Adrenal gland (tissue), 12 donors: Measurements from ENCODE around the gene MICOS13. TPM values are rescaled to one million over a fixed set of nuclear protein-coding genes. Genes with fewer than 3 reads are reported as not detected.

ENCODE experiments used
- DNase-seq, 7 donors: peaks; one replicate each; pipeline ENCODE4 v3.0.0-alpha.2; 2019 to 2020
- H3K27ac ChIP-seq, 5 donors: fragments of 200-600 bp; sonication (generic) in 4 of 5; 1 replicate in 3 of 5; 2 replicates in 2 of 5; pipeline versions ENCODE4 v1.5.1 to v1.8.0; 2016 to 2020; ENCODE audit warnings: mild to moderate bottlenecking in 1 of 5
- H3K27me3 ChIP-seq: fragments of 200-600 bp; 2 replicates; pipeline ENCODE4 v1.8.0; 2021
- H3K36me3 ChIP-seq, 2 donors: fragments of 200-600 bp; replicated peaks in 1 of 2; 1 replicate in 1 of 2; 2 replicates in 1 of 2; pipeline versions ENCODE4 v1.5.1 to v1.8.0; 2018 to 2022
- H3K4me1 ChIP-seq, 2 donors: fragments of 200-600 bp; replicated peaks in 1 of 2; 1 replicate in 1 of 2; 2 replicates in 1 of 2; pipeline versions ENCODE4 v1.5.1 to v1.8.0; 2018 to 2021
- H3K4me3 ChIP-seq, 4 donors: fragments of 200-600 bp; sonication (generic) in 3 of 4; one replicate each; pipeline ENCODE4 v1.5.1; 2016 to 2018
- H3K9me3 ChIP-seq, 3 donors: fragments of 200-600 bp; sonication (generic) in 1 of 3; replicated peaks in 1 of 3; 1 replicate in 2 of 3; 2 replicates in 1 of 3; pipeline versions ENCODE4 v1.5.1 to v1.8.0; 2016 to 2021
- POLR2A ChIP-seq, 2 donors: fragments of 450-650 bp; IDR thresholded peaks; one replicate each; pipeline ENCODE4 v1.6.1; 2017; ENCODE audit warnings: antibody characterized with exemption in 2 of 2, mild to moderate bottlenecking in 2 of 2, moderate library complexity in 1 of 2
- whole genome bisulfite sequencing, 4 donors: extraction: QIAGEN DNeasy Blood & Tissue Kit in 2 of 4; methylation state at CpG; one replicate each; pipeline versions ENCODE4 v1.1.5 to v1.1.7; 2013 to 2017; 5-methylcytosine and 5-hydroxymethylcytosine counted together
- intact Hi-C, 2 donors: fragments of 100-400 bp; cut with DNase I; formaldehyde crosslinking; loops; one replicate each; pipeline versions ENCODE4 v1.14.1 to v1.15.0; 2022 to 2023
- polyA plus RNA-seq, 3 donors: library from polyadenylated mRNA; stranded (reverse); fragments of 200-250 nt in 2 of 3; fragments of 350-450 nt in 1 of 3; fragmentation: Illumina TruSeq in 1 of 3; extraction: RNeasy Lipid Tissue Mini Kit (QIAGEN cat#74804) in 1 of 3; gene quantifications; one replicate each; pipeline ENCODE4 v1.2.3, GENCODE V29; 2013 to 2014
- total RNA-seq, 9 donors: library from RNA; depleted of rRNA in 4 of 9; stranded (reverse); fragments of >200 nt in 4 of 9; fragments of 120-200 nt in 1 of 9; fragmentation: NEBNext Ultra II Directional in 1 of 9; extraction: Animal tissue kit (Norgen Biotek cat#: 25700) in 1 of 9; gene quantifications; one replicate each; pipeline versions ENCODE4 v1.1.0 to v1.2.4, GENCODE V29; 2013 to 2023
- TF ChIP-seq, protein P1 (sequence below), 6 experiments: fragments of 450-650 bp in 4 of 6; fragments of 200-600 bp in 2 of 6; sonication (generic) in 1 of 6; IDR thresholded peaks; 1 replicate in 5 of 6; 2 replicates in 1 of 6; pipeline versions ENCODE4 v1.5.1 to v1.8.0; 2016 to 2021; ENCODE audit warnings: antibody characterized with exemption in 6 of 6, mild to moderate bottlenecking in 2 of 6, moderate library complexity in 1 of 6
- donor health status: healthy with polysubstance abuse.
- donor health status: Bipolar disorder and iron deficiency.
- donor health status: DM: yes; HTN: yes; CAD: no.
- donor health status: DM: no; HTN: no; CAD: no.
- donor health status: DM: no; HTN: no; CAD: no.
- donor health status: DM: yes; HTN: yes; CAD: no.

The MICOS13 gene
- total and polyA plus RNA-seq, 12 donors, result 23.4 to 211 (median 66.2) TPM

DNA sequence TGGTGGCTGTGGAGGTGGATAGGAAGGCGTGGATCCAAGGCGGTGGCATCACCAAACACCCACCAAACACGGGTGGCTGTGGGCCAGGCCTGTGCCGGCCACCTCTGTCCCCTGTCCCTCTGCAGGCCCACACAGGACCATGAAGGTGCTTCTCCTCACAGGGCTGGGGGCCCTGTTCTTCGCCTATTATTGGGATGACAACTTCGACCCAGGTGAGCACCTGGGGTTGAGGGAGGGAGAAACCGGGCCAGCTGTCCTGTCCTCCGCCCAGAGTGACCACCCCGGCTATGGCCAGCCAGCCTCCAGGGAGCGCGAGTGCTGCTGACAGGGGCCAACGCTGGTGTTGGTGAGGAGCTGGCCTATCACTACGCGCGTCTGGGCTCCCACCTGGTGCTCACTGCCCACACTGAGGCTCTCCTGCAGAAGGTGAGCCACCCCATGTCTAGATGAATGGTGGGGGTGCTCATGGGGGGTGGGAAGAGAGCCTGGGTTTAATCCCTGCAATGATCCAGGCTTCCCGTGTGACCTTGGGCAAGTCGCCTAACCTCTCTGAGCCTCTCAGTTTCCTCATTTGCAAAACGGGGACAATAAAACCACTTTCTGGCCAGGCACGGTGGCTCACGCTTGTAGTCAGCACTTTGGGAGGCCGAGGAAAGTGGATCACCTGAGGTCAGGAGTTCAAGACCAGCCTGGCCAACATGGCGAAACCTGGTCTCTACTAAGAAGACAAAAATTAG is 4.5 kb upstream of the MICOS13 start:
- peak in 2 of 7 donors; percentile 25 to 42 for DNase-seq
- H3K36me3 ChIP-seq, result no peaks in the 10 kb centered on the region
- peaks cover 8 to 16% of the 10 kb centered on the region in 2 donors for H3K4me1 ChIP-seq
- intact Hi-C loops, result no loop called here
- H3K27me3 ChIP-seq, result no peaks in the 10 kb centered on the region
- H3K27ac ChIP-seq, result no peak overlapping the region
- H3K9me3 ChIP-seq, result no peaks in the 10 kb centered on the region
- TF ChIP-seq, protein P1, sequence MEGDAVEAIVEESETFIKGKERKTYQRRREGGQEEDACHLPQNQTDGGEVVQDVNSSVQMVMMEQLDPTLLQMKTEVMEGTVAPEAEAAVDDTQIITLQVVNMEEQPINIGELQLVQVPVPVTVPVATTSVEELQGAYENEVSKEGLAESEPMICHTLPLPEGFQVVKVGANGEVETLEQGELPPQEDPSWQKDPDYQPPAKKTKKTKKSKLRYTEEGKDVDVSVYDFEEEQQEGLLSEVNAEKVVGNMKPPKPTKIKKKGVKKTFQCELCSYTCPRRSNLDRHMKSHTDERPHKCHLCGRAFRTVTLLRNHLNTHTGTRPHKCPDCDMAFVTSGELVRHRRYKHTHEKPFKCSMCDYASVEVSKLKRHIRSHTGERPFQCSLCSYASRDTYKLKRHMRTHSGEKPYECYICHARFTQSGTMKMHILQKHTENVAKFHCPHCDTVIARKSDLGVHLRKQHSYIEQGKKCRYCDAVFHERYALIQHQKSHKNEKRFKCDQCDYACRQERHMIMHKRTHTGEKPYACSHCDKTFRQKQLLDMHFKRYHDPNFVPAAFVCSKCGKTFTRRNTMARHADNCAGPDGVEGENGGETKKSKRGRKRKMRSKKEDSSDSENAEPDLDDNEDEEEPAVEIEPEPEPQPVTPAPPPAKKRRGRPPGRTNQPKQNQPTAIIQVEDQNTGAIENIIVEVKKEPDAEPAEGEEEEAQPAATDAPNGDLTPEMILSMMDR (IDR thresholded peaks at IDR 0.05), result no peak
- no peak for TF ChIP-seq POLR2A (IDR thresholded peaks at IDR 0.05)
- no peak overlapping the region for H3K4me3 ChIP-seq
- 82 to 90% (median 85%) methylated on average over 12 to 22 of the region's 22 CpGs for WGBS, 4 donors

DNA sequence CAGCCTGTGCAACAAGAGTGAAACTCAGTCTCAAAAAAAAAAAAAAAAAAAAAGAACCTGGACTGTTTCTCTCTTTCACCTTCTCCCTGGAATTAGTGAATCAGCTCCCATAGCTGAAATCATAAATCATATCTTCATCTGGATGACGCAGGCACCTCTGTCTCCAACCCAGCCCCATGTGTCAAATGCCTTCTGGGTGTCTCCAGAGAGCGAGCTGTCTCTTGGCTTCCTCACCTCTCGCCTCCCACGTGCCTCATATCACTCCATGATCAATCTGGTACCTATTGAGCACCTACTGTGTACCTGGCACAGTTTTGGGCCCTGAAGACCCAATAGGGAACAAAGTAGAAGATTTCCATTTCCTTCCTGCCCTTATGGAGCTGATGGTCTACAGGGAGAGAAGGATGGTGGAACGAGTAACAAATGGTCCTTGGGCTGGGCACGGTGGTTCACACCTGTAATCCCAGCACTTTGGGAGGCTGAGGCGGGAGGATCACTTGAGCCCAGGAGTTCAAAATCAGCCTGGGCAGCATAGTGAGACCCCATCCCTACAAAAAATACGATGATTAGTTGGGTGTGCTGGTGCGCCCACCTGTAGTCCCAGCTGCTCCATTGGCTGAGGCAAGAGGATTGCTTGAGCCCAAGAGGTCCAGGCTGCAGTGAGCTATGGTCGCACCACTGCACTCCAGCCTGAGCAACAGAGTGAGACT is 3.0 kb upstream of the MICOS13 start:
- peak overlapping the region in 2 of 5 donors; percentile 8 to 59 for H3K27ac ChIP-seq
- DNase-seq, result peak in 4 of 7 donors; percentile 33 to 71 (median 57)
- peaks cover 16 to 24% of the 10 kb centered on the region in 2 donors for H3K4me1 ChIP-seq
- TF ChIP-seq POLR2A (IDR thresholded peaks at IDR 0.05), result no peak
- TF ChIP-seq, protein P1 (IDR thresholded peaks at IDR 0.05), result no peak
- H3K9me3 ChIP-seq, result no peaks in the 10 kb centered on the region
- no peaks in the 10 kb centered on the region for H3K27me3 ChIP-seq
- intact Hi-C loops, result no loop called here
- no peaks in the 10 kb centered on the region for H3K36me3 ChIP-seq
- no peak overlapping the region for H3K4me3 ChIP-seq
- 84 to 89% (median 85%) methylated on average over 10 of the region's 10 CpGs for WGBS, 4 donors

DNA sequence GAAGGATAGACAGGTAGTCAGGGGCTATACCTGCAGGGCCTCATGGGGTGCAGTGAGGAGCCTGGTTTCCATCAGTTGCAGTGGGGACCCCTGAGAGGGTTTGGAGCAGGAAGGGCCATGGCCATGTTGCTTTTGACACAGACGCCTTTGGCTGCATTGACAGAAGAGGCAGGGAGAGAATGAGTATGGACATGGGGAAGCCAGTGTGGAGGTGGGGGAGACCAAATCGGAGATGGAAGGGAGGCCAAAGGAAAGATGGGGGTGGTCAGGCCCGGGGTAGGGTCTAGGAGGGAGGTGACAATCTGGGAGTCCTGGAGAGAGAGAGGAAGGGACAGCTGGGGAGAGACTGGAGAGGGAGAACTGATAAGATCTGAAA is 1.8 kb upstream of the MICOS13 start:
- intact Hi-C loops, result no loop called here
- Histone ChIP-seq H3K4me1 (peaks cover 13 to 19% of the 10 kb centered on the region in 2 donors), H3K36me3 (no peaks in the 10 kb centered on the region), H3K27ac (no peak overlapping the region), H3K9me3 (no peaks in the 10 kb centered on the region), H3K4me3 (no peak overlapping the region), H3K27me3 (no peaks in the 10 kb centered on the region)
- WGBS, 4 donors, result 91 to 97% (median 94%) methylated on average over 3 of the region's 3 CpGs
- DNase-seq, result peak in 2 of 7 donors; percentile 19 to 21
- no peak for TF ChIP-seq POLR2A (IDR thresholded peaks at IDR 0.05)
- TF ChIP-seq, protein P1 (IDR thresholded peaks at IDR 0.05), result no peak

DNA sequence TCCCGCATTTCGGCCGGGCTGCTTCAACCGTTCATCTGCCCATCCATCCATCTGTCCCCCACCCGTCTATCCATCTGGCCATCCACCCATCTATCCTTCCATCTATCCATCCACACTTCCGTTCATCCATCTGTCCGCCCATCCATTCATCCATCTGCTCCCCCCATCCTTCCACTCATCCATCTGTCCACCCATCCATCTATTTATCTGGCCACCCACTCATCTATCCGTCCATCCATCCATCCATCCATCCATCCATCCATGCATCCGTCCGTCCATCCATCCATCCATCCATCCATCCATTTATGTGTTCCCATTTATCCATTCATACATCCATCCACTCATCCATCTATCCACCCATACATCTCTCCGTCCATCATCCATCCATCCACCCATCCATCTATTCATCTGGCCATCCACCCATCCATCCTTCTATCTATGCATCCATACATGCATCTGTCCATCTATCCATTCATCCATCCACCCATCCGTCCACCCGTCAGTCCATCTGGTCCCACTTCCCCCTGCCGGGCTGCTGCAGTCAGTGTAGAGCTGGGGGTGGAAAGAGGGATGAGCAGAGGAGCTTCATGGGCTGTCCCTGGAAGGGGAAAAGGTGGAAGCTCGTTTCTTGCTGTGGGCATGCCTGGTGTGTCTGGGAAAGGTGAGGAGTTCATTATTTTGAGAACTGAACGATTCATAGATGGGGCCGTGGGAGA is 1.2 kb upstream of the MICOS13 start:
- 61 to 63% (median 62%) methylated on average over 17 of the region's 17 CpGs for WGBS, 4 donors
- H3K27ac ChIP-seq, result peak overlapping the region in 1 of 5 donors; percentile 89

More for the DNA sequence above, 1.2 kb upstream of the MICOS13 start:
- Histone ChIP-seq H3K27me3 (no peaks in the 10 kb centered on the region), H3K4me3 (peak overlapping the region in 1 of 4 donors; percentile 73), H3K36me3 (no peaks in the 10 kb centered on the region), H3K9me3 (no peaks in the 10 kb centered on the region), H3K4me1 (peaks cover 13 to 18% of the 10 kb centered on the region in 2 donors)
- TF ChIP-seq POLR2A (IDR thresholded peaks at IDR 0.05), result no peak
- TF ChIP-seq, protein P1 (IDR thresholded peaks at IDR 0.05), result no peak
- intact Hi-C loops, result no loop called here
- DNase-seq, result peak in 3 of 7 donors; percentile 22 to 40 (median 38)
